LNCAP (cell line): Measurements from ENCODE around the gene MT1M.

ENCODE experiments used
- TF ChIP-seq, protein P1 (sequence below): fragments of 450-650 bp; IDR thresholded peaks from 2 replicates; pipeline ENCODE4 v1.5.1; 2017; ENCODE audit warnings: mild to moderate bottlenecking

The MT1M gene

DNA sequence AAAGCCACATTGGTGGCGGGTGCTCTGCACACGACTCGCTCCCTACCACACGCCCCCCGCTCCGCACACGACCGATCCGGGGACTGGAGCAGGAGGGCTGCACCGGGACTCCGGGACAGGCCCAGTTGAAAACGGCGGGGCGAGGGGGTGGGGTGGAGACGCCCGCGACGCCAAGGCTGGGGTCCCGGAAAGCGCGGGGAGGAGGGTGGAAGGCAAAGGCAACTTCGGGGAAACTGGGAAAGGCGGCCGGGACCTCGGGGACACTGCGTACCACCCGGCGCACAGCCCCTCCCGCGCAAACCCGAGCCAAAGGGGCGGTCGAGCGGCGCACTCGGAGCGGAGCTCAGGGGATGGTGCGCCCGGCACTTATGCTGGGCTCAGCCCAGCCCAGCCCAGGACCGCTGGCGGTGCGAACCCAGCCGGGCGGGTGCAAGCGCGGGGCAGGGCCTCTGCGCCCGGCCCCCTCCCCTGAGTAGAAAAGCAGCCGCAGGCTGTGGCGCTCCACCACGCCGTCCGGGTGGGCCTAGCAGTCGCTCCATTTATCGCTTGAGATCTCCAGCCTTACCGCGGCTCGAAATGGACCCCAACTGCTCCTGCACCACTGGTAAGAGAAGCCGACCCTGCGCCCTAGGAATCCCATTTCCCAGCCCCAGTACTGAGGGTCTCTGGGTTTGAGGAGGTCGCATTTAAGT is at the start of gene MT1M:
MT1M (plus strand) TSS at position 504 of the 692 bp plus-strand sequence; CDS start at position 577, 73 bp downstream.
- TF ChIP-seq, protein P1, sequence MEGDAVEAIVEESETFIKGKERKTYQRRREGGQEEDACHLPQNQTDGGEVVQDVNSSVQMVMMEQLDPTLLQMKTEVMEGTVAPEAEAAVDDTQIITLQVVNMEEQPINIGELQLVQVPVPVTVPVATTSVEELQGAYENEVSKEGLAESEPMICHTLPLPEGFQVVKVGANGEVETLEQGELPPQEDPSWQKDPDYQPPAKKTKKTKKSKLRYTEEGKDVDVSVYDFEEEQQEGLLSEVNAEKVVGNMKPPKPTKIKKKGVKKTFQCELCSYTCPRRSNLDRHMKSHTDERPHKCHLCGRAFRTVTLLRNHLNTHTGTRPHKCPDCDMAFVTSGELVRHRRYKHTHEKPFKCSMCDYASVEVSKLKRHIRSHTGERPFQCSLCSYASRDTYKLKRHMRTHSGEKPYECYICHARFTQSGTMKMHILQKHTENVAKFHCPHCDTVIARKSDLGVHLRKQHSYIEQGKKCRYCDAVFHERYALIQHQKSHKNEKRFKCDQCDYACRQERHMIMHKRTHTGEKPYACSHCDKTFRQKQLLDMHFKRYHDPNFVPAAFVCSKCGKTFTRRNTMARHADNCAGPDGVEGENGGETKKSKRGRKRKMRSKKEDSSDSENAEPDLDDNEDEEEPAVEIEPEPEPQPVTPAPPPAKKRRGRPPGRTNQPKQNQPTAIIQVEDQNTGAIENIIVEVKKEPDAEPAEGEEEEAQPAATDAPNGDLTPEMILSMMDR: no peak

DNA sequence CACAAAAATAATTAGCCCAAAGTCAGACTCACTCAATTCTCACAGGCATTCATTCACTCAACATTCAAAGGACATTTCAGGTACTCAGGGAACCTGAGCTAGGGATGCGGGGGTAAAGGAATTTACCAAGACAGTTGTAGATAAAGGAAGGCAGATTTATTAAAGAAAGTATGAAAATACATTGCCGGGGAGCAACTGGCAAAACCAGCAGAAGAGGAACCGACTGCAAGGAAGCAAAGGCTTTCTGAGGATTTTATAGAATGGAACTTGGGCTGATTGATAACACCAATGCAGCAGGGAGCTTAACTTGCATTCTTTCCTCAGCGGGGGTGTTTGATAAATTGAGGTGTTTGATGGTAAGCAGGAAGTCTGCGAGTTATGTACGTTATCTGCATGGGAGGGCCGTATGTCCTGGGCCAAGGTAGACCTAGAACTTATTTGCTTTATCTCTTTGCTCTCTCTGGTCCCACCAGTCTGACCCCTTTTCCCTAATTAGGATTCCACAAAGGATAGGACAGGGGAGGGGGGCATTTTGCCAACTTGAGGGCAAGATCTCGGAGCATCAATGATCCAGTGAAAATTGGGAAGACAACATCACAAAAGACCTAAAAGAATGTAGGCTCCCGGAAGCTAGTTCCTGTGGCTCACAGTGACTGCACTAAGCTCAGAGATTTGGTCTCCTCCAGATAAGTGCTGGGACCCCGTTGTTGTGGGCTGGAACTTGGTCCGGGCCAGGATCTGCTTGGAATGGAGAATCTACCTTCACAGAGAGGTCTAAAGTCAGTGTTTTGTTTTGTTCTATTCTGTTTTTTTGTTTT is 48.9 kb upstream of the MT1M start:
- TF ChIP-seq, protein P1: no peak

DNA sequence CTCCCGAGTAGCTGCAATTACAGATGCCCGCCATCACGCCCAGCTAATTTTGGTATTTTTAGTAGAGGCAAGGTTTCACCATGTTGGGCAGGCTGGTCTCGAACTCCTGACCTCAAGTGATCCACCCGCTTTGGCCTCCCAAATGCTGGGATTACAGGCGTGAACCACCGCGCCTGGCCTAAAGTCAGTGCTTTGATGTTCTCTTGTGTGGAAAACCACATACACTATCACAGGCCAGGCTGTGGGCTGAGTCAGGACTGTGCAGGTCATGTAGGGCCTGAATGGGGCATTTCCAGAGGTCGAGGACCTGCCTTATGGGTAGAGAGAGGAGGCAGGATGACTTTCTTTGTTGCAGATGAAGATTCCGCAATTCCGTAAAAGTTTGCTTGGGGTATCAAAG is 48.2 kb upstream of the MT1M start:
- TF ChIP-seq, protein P1: no peak

DNA sequence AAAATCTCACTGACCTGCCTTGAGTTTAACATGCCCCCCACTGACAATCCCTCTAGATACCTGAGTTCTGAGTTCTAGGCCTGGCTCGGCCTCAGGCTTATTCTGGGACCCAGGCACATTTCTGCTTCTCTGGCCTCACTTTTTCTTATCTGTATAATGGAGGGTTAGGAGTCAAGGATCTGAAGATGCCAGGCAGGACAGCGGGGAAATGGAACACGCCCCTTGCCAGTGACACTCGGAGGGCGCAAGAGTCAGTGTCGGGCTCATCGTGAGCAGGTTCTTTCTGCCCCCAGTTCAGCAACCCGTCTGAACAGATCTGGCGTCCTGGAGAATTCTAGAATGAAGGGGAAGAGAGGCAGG is 43.7 kb upstream of the MT1M start:
- TF ChIP-seq, protein P1: no peak

DNA sequence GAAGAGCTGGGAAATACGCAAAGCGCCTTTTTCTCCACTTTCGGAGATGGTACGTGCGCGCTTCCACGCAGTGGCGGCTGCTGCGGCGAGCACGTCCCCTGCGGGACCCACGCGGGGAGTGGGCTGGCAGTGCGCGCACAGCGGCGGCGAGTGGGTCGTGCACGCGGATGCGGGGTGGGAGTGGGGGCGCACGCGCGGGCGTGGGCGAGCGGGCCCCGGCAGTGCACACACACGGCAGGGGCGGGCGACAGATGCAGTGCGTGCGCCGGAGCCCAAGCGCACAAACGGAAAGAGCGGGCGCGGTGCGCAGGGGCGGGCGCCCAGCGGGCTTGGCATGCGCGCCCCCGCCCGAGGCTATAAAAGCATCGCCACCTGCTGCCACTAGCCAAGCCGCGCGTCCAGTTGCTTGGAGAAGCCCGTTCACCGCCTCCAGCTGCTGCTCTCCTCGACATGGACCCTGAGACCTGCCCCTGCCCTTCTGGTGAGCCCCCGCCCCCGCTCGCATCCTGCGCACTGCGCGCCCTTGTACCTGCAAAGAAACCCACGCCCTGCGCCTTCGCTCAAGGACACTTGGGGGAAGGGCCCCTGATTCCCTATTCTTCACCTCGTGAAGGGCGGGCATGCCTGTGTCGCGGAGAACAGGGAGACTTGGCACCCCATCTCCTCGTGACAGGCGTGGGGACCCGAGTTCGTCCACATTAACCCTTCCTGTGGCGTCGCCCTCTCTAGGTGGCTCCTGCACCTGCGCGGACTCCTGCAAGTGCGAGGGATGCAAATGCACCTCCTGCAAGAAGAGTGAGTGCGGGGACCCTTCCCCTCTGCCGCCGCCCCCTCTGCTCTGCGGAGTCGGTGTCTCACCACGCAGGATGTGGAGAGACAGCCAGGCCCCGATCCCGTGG is 43.1 kb upstream of the MT1M start, which contains the start of gene MT3:
MT3 (plus strand) TSS at position 388 of the 899 bp plus-strand sequence; CDS start at position 451, 63 bp downstream.
- TF ChIP-seq, protein P1: no peak

DNA sequence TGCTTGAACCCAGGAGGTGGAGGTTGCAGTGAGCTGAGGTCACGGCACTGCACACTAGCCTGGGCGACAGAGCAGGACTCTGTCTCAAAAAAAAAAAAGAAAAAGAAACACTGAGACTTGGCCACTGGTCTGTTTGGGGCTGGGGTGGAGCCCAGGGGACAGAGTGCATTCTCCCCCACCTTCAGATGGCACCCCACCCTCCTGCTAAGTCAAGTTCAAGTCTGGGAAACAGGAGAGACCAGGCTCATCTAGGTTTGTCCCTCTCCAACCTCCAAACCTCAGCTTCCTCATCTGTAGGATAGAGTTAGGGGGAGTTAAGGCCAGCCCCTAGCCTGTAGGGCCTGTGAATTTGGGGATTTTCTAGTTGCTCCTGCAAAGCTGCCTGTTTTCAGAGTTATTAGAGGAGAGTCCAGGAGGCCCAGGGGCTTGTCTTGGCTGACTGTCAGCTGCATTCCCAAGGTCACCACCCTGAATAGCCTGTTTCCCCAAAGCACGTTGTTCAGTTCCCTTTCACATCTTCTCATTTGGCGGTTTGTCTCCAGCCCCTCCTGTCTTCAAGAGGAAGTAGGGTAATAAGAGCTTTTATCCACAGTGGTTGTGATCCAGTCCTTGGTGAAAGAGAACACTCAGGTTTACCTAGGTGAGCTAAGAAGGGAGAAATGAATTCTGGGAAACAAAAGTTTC is 40.9 kb upstream of the MT1M start:
- TF ChIP-seq, protein P1: no peak
